SIG-M5 treated with dmso at 0.1 percent for 504 hours (cell line): Measurements from ENCODE around the gene RNF186.
"Not testable (repeated sequence)": the region's sequence is repeated elsewhere in the genome, so short reads cannot be mapped to it uniquely, and the experiment has no call there.

Source experiments
- DNase-seq: peaks from one replicate; lab custom pipeline; 2025; ENCODE audit not compliant: unreplicated experiment; lab: John Stamatoyannopoulos, UW

The RNF186 gene

GRCh38 chr1:19814681-19815503 is at the start of gene RNF186:
Gene RNF186, minus strand, starts transcription at chr1:19815283. Its CDS starts 182 bp downstream, at chr1:19815101.
- DNase-seq = no peak

- no peak for DNase-seq
Observed at GRCh38 chr1:19864570-19865160, 49.6 kb upstream of the RNF186 start.

- no peak for DNase-seq
Observed at GRCh38 chr1:19862944-19863343, 47.9 kb upstream of the RNF186 start.

GRCh38 chr1:19861842-19862530 is 46.9 kb upstream of the RNF186 start:
- DNase-seq = no peak

- no peak for DNase-seq
Observed at GRCh38 chr1:19861034-19861433, 46.0 kb upstream of the RNF186 start.

- no peak for DNase-seq
Observed at GRCh38 chr1:19860418-19860817, 45.3 kb upstream of the RNF186 start.

GRCh38 chr1:19859876-19860275 is 44.8 kb upstream of the RNF186 start:
- DNase-seq = no peak

- DNase-seq = peak; percentile 20
Observed at GRCh38 chr1:19858893-19859292, 43.8 kb upstream of the RNF186 start.

GRCh38 chr1:19854866-19855265 is 39.8 kb upstream of the RNF186 start:
- DNase-seq = no peak

- DNase-seq = no peak
Observed at GRCh38 chr1:19852036-19852435, 37.0 kb upstream of the RNF186 start.

GRCh38 chr1:19850214-19850613 is 35.1 kb upstream of the RNF186 start:
- DNase-seq = no peak

- not testable (repeated sequence) for DNase-seq
Observed at GRCh38 chr1:19849307-19849706, 34.2 kb upstream of the RNF186 start.

- not testable (repeated sequence) for DNase-seq
Observed at GRCh38 chr1:19847334-19847733, 32.3 kb upstream of the RNF186 start.

- no peak for DNase-seq
Observed at GRCh38 chr1:19846338-19846737, 31.3 kb upstream of the RNF186 start.

GRCh38 chr1:19845555-19845954 is 30.5 kb upstream of the RNF186 start:
- no peak for DNase-seq

- no peak for DNase-seq
Observed at GRCh38 chr1:19844731-19845495, 29.8 kb upstream of the RNF186 start.

GRCh38 chr1:19840228-19840627 is 25.1 kb upstream of the RNF186 start:
- DNase-seq = no peak

GRCh38 chr1:19837866-19838265 is 22.8 kb upstream of the RNF186 start:
- DNase-seq = no peak

- DNase-seq = no peak
Observed at GRCh38 chr1:19835578-19835977, 20.5 kb upstream of the RNF186 start.

GRCh38 chr1:19831441-19831840 is 16.4 kb upstream of the RNF186 start:
- DNase-seq = no peak

- DNase-seq = no peak
Observed at GRCh38 chr1:19828546-19828945, 13.5 kb upstream of the RNF186 start.
